Ishikawa (cell line): ENCODE results near the gene PAFAH1B2.

Experiments used
- CEBPB ChIP-seq: IDR thresholded peaks from 2 replicates; pipeline ENCODE4 v1.6.1; 2012
- CREB1 ChIP-seq: IDR thresholded peaks from 2 replicates; pipeline ENCODE4 v1.6.1; 2012; ENCODE audit warnings: low read depth
- EGR1 ChIP-seq: IDR thresholded peaks from 2 replicates; pipeline ENCODE4 v1.6.1; 2012
- EP300 ChIP-seq: IDR thresholded peaks from 2 replicates; pipeline ENCODE4 v1.6.1; 2012; ENCODE audit warnings: borderline replicate concordance
- FOXM1 ChIP-seq: IDR thresholded peaks from 2 replicates; pipeline ENCODE4 v1.6.1; 2012; ENCODE audit warnings: low read depth, borderline replicate concordance
- NFIC ChIP-seq: IDR thresholded peaks from 2 replicates; pipeline ENCODE4 v1.6.1; 2012
- RAD21 ChIP-seq: IDR thresholded peaks from 2 replicates; pipeline ENCODE4 v1.6.1; 2012; ENCODE audit warnings: low read depth
- TAF1 ChIP-seq: IDR thresholded peaks from 2 replicates; pipeline ENCODE4 v1.6.1; 2012; ENCODE audit warnings: low read depth, mild to moderate bottlenecking
- TCF12 ChIP-seq: IDR thresholded peaks from 2 replicates; pipeline ENCODE4 v1.6.1; 2012; ENCODE audit warnings: low read depth
- TEAD4 ChIP-seq: IDR thresholded peaks from 2 replicates; pipeline ENCODE4 v1.6.1; 2012
- USF1 ChIP-seq: IDR thresholded peaks from 2 replicates; pipeline ENCODE4 v1.6.1; 2012
- YY1 ChIP-seq: IDR thresholded peaks from 2 replicates; pipeline ENCODE4 v1.6.1; 2012; ENCODE audit warnings: low read depth
- ZBTB7A ChIP-seq: IDR thresholded peaks from 2 replicates; pipeline ENCODE4 v1.6.1; 2012; ENCODE audit warnings: low read depth
- TF ChIP-seq, protein P1 (sequence below): IDR thresholded peaks from 2 replicates; pipeline ENCODE4 v1.6.1; 2012
- TF ChIP-seq, protein P2 (sequence below): IDR thresholded peaks from 2 replicates; pipeline ENCODE4 v1.6.1; 2012; ENCODE audit warnings: low read depth, mild to moderate bottlenecking

The PAFAH1B2 gene

GRCh38 chr11:117218133-117218915 is 74.2 kb downstream of the PAFAH1B2 start:
- TF ChIP-seq EP300 (no peak), TCF12 (no peak), FOXM1 (no peak), RAD21 (no peak), USF1 (no peak), CEBPB (no peak), TEAD4 (no peak), YY1 (no peak), CREB1 (no peak), NFIC (no peak), ZBTB7A (no peak), TAF1 (no peak), EGR1 (no peak)
- TF ChIP-seq, protein P1, sequence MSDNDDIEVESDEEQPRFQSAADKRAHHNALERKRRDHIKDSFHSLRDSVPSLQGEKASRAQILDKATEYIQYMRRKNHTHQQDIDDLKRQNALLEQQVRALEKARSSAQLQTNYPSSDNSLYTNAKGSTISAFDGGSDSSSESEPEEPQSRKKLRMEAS, result no peak
- TF ChIP-seq, protein P2, sequence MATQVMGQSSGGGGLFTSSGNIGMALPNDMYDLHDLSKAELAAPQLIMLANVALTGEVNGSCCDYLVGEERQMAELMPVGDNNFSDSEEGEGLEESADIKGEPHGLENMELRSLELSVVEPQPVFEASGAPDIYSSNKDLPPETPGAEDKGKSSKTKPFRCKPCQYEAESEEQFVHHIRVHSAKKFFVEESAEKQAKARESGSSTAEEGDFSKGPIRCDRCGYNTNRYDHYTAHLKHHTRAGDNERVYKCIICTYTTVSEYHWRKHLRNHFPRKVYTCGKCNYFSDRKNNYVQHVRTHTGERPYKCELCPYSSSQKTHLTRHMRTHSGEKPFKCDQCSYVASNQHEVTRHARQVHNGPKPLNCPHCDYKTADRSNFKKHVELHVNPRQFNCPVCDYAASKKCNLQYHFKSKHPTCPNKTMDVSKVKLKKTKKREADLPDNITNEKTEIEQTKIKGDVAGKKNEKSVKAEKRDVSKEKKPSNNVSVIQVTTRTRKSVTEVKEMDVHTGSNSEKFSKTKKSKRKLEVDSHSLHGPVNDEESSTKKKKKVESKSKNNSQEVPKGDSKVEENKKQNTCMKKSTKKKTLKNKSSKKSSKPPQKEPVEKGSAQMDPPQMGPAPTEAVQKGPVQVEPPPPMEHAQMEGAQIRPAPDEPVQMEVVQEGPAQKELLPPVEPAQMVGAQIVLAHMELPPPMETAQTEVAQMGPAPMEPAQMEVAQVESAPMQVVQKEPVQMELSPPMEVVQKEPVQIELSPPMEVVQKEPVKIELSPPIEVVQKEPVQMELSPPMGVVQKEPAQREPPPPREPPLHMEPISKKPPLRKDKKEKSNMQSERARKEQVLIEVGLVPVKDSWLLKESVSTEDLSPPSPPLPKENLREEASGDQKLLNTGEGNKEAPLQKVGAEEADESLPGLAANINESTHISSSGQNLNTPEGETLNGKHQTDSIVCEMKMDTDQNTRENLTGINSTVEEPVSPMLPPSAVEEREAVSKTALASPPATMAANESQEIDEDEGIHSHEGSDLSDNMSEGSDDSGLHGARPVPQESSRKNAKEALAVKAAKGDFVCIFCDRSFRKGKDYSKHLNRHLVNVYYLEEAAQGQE, result no peak

GRCh38 chr11:117219001-117219400 is 74.9 kb downstream of the PAFAH1B2 start:
- TF ChIP-seq, protein P2, result no peak
- TF ChIP-seq ZBTB7A, result no peak
- no peak for TF ChIP-seq NFIC
- TF ChIP-seq, protein P1, result no peak
- TF ChIP-seq EP300, result no peak
- TF ChIP-seq FOXM1, result no peak
- no peak for TF ChIP-seq TEAD4
- no peak for TF ChIP-seq RAD21
- no peak for TF ChIP-seq EGR1
- no peak for TF ChIP-seq CEBPB
- no peak for TF ChIP-seq TCF12

DNA sequence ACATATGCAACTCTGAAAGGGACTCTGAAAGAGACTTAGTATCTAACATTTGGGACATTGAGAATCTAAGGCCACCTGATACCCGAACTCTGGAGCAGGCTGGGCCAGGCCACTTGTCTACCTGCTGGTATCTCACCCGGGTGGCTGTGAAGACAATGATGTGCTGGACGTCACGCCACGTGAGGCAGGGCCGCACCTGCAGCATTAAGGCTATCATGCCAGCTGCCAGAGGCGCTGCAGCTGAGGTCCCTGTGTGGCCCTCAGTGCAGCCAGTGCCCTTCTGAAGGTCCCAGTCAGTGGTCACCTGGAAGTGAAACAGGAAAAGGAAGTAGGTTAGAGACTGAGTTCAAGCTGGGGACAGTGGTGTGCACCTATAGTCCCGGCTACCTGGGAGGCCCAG is 75.4 kb downstream of the PAFAH1B2 start:
- TF ChIP-seq NFIC (no peak), TEAD4 (no peak), ZBTB7A (no peak), TAF1 (no peak), EGR1 (no peak), USF1 (no peak), RAD21 (no peak), CEBPB (no peak), CREB1 (no peak), FOXM1 (no peak)

DNA sequence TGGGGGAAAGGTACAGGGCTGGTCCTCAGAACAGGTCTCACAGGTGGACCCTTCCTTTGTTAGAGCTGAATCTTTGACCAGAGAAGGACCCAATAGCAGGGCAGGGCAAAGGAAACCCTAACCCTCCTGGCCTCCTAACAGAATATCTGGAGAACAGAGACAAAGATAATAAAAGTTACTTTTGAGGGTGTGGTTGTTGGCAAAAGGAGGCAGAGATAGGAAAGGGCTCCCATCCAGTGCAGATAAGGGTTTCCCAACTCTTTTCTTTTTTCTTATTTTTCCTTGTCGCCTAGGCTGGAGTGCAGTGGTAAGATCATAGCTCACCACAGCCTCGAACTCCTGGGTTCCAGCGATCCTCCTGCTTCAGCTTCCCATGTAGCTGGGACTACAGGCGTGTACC is 75.9 kb downstream of the PAFAH1B2 start:
- no peak for TF ChIP-seq RAD21
- no peak for TF ChIP-seq USF1
- TF ChIP-seq TAF1, result no peak
- TF ChIP-seq NFIC, result no peak
- no peak for TF ChIP-seq CREB1
- no peak for TF ChIP-seq ZBTB7A
- TF ChIP-seq, protein P2, result no peak
- TF ChIP-seq TCF12, result no peak
- no peak for TF ChIP-seq TEAD4
- TF ChIP-seq, protein P1, result no peak
- TF ChIP-seq EGR1, result no peak
- no peak for TF ChIP-seq YY1
- no peak for TF ChIP-seq FOXM1
- TF ChIP-seq EP300, result no peak
- no peak for TF ChIP-seq CEBPB
